HL-60 (cell line): ENCODE measurements around the gene LRRC55.

Experiments
- DNase-seq, 2 experiments: peaks; one replicate each; pipeline ENCODE4 v3.0.0-alpha.2; 2010 to 2020; ENCODE audit warnings: low read depth in 1 of 2, low spot score in 1 of 2
- H3K27ac ChIP-seq: fragments of 250-450 bp; sonication (Bioruptor Pico); replicated peaks from 2 replicates; pipeline ENCODE4 v1.5.1; 2020; ENCODE audit warnings: mild to moderate bottlenecking, moderate library complexity
- H3K27me3 ChIP-seq: fragments of 250-450 bp; sonication (Bioruptor Pico); 2 replicates; pipeline ENCODE4 v1.5.1; 2021; ENCODE audit warnings: mild to moderate bottlenecking, moderate library complexity; ENCODE audit not compliant: insufficient read depth, poor library complexity, severe bottlenecking
- H3K4me3 ChIP-seq: replicated peaks from 2 replicates; pipeline ENCODE4 v1.5.1; 2011; ENCODE audit warnings: mild to moderate bottlenecking, control low read depth, low read length; ENCODE audit not compliant: insufficient read depth
- CTCF ChIP-seq: IDR thresholded peaks from one replicate; pipeline ENCODE4 v1.5.1; 2011; ENCODE audit warnings: low read length, control low read depth, inconsistent platforms; ENCODE audit not compliant: insufficient read depth
- GABPA ChIP-seq: IDR thresholded peaks from 2 replicates; pipeline ENCODE4 v1.6.1; 2012; ENCODE audit warnings: low read depth
- POLR2AphosphoS5 ChIP-seq: IDR thresholded peaks from 2 replicates; pipeline ENCODE4 v1.6.1; 2012; ENCODE audit warnings: low read depth
- REST ChIP-seq: IDR thresholded peaks from 2 replicates; pipeline ENCODE4 v1.6.1; 2012; ENCODE audit warnings: low read depth; ENCODE audit not compliant: insufficient replicate concordance
- SPI1 ChIP-seq: IDR thresholded peaks from 2 replicates; pipeline ENCODE4 v1.6.1; 2012; ENCODE audit warnings: low read depth, mild to moderate bottlenecking, borderline replicate concordance

The LRRC55 gene

GRCh38 chr11:57228600-57228999, 46.8 kb downstream of the LRRC55 start:
- no peak for TF ChIP-seq GABPA
- TF ChIP-seq SPI1 = no peak
- TF ChIP-seq REST = no peak
- no peak for TF ChIP-seq POLR2AphosphoS5
- TF ChIP-seq CTCF = no peak
- Histone ChIP-seq H3K4me3 (no peak overlapping the region), H3K27ac (no peak overlapping the region), H3K27me3 (peaks cover 23% of the 10 kb centered on the region)
- no peak for DNase-seq

- H3K27ac ChIP-seq = no peak overlapping the region
- H3K27me3 ChIP-seq = peaks cover 30% of the 10 kb centered on the region
- H3K4me3 ChIP-seq = no peak overlapping the region
- DNase-seq = no peak
- no peak for TF ChIP-seq GABPA
- no peak for TF ChIP-seq POLR2AphosphoS5
- TF ChIP-seq CTCF = no peak
- no peak for TF ChIP-seq REST
- no peak for TF ChIP-seq SPI1
Measured at GRCh38 chr11:57230316-57230715, 48.6 kb downstream of the LRRC55 start.

- no peak overlapping the region for H3K4me3 ChIP-seq
- H3K27me3 ChIP-seq = peaks cover 30% of the 10 kb centered on the region
- no peak for DNase-seq
- H3K27ac ChIP-seq = no peak overlapping the region
- TF ChIP-seq POLR2AphosphoS5 (no peak), REST (no peak), GABPA (no peak), SPI1 (no peak), CTCF (no peak)
Measured at GRCh38 chr11:57230791-57231538, 49.2 kb downstream of the LRRC55 start.
